Neural progenitor cell (in vitro differentiated cells): Measurements from ENCODE around the gene ENO1.

ENCODE experiments used
- CTCF ChIP-seq: fragments of 200-600 bp; sonication (generic); IDR thresholded peaks from 2 replicates; pipeline ENCODE4 v1.5.1; 2017; ENCODE audit warnings: antibody characterized with exemption, mild to moderate bottlenecking
- EZH2phosphoT487 ChIP-seq: fragments of 200-600 bp; sonication (generic); IDR thresholded peaks from 2 replicates; pipeline ENCODE4 v1.6.1; 2017; ENCODE audit warnings: antibody characterized with exemption

GRCh38 chr1:8817412-8818324 is 60.8 kb downstream of the ENO1 start, which contains the start of gene RERE:
- TF ChIP-seq CTCF = no peak
- TF ChIP-seq EZH2phosphoT487 = no peak
